Measurements from ENCODE around the gene SRD5A3.
"Not testable (repeated sequence)": the region's sequence is repeated elsewhere in the genome, so short reads cannot be mapped to it uniquely, and the experiment has no call there.

The SRD5A3 gene

DNA sequence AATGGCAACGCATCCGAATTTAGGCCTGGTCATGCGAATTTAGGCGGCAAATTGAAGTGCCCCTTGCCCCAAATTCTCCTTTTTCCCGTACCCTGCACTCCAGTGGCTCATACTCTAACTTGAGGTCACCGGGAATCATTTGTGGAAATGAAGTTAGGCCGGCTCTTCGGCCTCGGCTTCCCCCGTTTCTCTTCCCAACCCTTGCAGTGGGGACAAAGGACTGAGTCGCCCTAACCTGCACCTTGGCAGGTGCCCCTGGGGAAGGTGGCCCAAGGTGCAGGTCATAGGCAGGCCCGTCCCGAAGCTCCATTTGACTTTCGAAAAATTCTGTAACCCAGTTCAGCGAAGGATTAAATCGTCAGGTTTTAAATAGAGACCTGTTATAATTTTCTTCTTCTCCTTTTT is 811 bp downstream of the SRD5A3 start:
- no peak for DNase-seq (ENCODE audit: low spot score)

- DNase-seq (ENCODE audit: low spot score): no peak
Measured at GRCh38 chr4:55347610-55348228, 1.7 kb downstream of the SRD5A3 start.

DNA sequence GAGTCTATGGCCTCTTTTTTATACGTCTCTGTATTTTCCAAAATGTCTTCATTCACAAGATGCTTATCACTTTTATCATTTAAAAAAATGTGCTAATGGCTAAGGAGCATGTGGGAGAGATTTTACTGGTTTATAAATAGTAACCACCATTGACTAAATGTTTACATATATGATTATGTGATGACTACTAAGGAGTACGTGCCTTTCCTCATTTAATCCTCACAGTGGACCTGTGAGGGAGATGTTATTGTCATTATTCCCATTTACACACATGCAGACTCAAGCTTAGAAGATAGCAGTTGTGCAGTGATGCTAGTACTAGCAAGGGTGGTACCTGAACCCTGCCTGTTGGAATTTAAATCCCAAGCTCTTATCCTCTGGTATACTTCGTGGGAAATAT is 2.4 kb downstream of the SRD5A3 start:
- DNase-seq (ENCODE audit: low spot score): no peak

- not testable (repeated sequence) for DNase-seq (ENCODE audit: low spot score)
Measured at GRCh38 chr4:55350870-55351269, 4.8 kb downstream of the SRD5A3 start.

GRCh38 chr4:55351824-55352223 is 5.8 kb downstream of the SRD5A3 start:
- no peak for DNase-seq (ENCODE audit: low spot score)

DNA sequence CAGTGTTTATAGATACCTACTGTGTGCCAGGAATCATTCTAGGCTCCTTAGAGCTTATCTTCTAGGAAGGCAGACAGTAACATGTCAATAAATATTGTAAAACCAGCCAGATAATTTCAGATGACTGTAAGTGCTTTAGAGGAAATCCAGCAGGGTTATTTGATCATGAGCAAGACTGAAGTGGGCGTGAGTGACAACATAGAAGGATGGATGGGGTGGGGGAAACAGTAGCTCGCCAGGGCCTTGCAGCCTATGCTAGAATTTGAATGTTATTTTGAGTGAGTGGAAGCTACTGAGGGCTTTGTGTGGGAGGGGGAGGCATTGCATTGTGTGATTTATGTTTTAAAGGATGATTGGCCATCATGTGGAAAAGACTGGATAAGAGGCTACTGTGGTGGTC is 6.7 kb downstream of the SRD5A3 start:
- DNase-seq (ENCODE audit: low spot score): no peak

DNA sequence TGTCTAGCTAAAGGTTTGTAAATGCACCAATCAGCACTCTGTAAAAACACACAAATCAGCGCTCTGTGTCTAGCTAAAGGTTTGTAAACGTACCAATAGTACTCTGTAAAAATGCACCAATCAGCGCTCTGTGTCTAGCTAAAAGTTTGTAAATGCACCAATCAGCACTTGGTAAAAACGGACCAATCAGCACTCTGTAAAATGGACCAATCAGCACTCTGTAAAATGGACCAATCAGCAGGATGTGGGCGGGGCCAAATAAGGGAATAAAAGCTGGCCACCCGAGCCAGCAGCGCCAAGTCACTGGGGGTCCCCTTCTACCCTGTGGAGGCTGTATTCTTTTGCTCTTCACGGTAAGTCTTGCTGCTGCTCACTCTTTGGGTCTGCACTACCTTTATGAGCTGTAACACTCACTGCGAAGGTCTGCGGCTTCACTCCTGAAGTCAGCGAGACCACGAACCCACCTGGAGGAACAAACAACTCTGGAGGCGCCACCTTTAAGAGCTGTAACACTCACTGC is 7.2 kb downstream of the SRD5A3 start:
- DNase-seq (ENCODE audit: low spot score): not testable (repeated sequence)

DNA sequence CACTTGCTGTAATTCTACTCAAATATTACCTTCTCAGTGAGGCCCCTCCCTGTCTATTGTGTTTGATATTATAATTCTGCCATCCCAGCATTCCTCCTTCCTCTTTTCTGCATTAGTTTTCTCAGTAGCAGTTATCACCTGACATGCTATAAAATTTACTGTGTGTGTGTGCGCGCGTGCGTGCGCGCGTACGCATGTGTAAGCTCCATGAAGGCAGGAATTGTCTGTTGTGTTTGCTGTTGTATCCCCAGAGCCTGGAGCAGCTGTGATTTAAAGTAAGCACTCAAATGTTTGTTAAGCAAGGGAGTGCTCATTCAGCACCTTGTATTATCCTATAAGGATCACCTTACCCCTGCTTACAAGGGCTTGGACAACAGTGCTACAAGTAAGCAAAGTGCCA is 8.6 kb downstream of the SRD5A3 start:
- DNase-seq (ENCODE audit: low spot score): no peak

DNA sequence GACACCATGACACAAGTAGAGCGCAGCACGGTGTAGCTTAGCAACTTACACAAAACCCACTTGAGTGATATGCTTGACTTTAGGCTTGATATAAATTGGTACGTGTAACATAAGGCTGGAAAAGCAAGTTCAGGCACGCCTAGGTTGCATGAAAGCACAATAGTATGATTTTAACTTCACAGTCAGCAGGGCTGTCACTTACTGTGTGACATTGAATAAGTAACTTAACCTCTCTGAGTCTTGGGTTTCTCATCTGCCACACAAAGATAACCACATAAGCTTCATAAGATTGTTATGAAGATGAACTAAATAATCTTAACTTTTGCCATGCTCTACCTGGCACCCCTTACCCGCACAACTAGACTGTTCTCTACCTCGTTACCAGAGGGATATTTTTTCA is 9.5 kb downstream of the SRD5A3 start:
- no peak for DNase-seq (ENCODE audit: low spot score)

DNA sequence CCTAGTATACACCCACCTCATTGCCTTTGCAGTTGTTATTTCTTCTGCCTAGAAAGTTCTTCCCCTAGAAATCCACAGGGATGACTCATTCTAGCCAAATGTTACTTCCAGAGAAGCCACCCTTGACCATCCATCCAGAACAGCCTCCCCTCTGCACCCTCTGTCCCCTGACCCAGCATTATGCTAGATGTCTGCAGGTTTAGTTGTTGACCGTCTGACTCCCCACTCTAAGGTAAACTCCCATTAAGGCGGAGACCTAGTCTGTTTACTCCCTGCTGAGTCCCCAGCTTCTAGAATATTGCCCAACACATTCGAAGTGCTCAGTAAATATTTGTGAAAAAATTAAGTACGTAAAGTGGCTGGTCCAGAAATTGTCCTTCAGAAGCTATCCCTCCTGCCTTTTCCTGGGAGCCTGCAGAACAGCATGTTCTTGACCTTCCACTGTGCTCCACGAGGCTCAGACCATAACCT is 11.0 kb downstream of the SRD5A3 start:
- no peak for DNase-seq (ENCODE audit: low spot score)

DNA sequence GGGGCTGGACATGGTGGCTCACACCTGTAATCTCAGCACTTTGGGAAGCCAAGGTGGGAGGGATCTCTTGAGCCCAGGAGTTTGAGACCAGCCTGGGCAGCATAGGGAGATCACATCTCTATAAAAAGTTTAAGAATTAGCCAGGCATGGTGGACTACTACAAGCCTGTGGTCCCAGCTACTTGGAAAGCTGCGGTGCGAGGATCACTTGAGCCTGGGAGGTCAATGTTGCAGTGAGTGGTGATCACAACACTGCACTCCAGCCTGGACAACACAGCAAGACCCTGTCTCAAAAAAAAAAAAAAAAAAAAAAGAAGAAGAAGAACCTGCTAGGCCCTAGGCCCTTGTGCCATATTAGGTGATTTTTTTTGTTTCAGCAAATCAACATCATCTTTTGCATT is 12.2 kb downstream of the SRD5A3 start:
- DNase-seq (ENCODE audit: low spot score): no peak

GRCh38 chr4:55358668-55359067 is 12.6 kb downstream of the SRD5A3 start:
- peak; percentile 57 for DNase-seq (ENCODE audit: low spot score)

DNA sequence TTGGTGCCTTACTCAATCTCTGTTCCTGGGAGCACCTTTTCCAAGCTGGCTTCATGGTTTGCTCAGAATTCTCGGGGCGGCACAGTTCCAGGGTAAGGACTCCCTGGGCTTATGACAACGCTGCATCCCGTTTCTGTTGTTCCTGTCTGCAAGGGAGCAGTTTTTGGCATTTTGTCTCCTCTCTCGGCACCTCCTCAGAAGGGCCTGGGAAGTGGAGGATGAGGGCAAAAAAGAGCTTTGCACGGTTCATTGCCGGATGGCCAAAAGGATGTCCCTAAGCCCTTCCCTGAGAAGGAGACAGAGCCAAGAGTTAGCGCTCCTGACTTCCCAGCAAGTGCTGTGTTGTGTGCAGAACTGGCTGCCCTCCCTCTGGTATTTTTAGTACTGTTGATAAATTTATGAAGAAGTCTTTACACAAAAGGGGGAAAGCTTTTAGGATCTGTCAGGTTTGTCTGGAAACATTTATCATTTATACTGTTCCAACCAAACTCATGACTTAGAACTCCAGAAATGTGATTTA is 13.4 kb downstream of the SRD5A3 start:
- no peak for DNase-seq (ENCODE audit: low spot score)

GRCh38 chr4:55362938-55363337 is 16.9 kb downstream of the SRD5A3 start:
- not testable (repeated sequence) for DNase-seq (ENCODE audit: low spot score)

- DNase-seq (ENCODE audit: low spot score): no peak
Measured at GRCh38 chr4:55363691-55364351, 17.8 kb downstream of the SRD5A3 start.

DNA sequence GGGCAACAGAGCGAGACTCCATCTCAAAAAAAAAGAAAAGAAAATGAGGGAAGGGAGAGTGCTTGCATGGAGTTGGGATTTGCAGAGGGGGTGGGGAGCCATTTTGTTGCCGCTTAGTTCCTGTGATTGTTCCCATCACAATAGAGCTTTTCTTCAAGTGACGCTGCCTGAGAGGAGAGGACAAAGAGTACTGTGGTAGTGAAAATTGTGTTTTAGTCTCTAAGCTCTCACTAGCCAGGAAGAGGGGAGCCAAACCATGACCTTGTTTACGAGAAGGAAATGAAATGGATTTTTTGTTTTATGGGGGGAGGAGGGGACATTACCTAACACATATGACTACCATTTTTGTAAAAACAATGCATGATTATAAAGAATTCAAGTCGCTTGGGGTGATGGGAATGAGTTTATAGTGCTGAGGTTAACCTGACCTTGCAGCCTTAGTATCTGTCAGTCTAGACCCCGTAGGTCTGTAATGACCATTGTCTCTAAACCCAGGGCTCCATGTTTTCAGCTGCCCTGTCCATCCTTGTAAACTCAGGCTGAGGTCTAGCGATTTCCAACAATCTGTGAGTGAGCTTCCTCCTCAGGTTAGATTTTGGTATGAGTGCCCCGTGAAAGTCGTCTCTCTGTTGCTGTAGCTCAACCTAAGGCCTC is 18.8 kb downstream of the SRD5A3 start:
- peak; percentile 73 for DNase-seq (ENCODE audit: low spot score)

DNA sequence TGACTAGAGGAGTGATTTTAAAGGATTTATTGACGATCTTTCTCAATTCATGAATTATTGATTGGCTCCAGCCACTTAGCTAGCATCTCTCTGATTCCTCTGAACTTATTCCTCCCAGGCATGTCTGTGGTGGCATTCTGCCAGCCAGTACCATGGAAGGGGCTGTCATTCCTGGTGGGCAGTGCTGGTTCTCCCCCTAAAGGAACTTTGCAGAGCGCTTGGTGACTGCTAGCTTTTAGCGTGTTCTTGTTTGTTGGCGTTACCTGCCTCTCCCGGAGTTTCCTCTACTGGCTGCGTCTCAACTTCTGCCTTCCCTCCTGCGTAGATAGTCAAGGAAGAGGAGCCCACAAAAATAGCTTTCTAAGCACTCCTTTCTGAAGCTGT is 19.3 kb downstream of the SRD5A3 start:
- no peak for DNase-seq (ENCODE audit: low spot score)

- no peak for DNase-seq (ENCODE audit: low spot score)
Measured at GRCh38 chr4:55366621-55367020, 20.6 kb downstream of the SRD5A3 start.

DNA sequence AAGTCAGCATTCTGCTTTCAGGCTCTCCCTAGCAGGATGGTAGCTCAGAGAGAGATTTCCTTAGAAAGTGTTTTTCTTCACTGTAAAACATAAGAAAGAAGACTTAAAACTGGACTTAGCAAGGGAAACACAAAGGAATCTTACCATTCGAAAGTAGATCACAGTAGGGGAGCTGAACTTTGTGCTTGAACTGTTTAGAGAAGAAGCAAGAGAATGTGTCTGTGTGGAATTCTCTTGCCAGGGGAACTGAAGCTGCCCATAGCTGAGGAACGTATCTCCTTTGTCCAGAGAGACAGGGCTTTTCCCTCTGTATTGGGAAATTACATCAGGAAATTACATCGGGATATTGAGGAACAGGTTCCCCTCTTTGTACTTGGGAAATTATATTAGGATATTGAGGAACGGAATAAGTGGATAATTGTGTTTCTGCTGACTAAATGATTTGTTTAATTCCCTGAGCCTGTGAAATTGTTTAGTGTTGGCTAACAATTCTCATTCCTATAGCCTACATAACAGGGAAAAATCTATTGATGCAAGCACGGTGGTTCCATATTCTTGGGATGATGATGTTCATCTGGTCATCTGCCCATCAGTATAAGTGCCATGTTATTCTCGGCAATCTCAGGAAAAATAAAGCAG is 21.2 kb downstream of the SRD5A3 start:
- no peak for DNase-seq (ENCODE audit: low spot score)

DNA sequence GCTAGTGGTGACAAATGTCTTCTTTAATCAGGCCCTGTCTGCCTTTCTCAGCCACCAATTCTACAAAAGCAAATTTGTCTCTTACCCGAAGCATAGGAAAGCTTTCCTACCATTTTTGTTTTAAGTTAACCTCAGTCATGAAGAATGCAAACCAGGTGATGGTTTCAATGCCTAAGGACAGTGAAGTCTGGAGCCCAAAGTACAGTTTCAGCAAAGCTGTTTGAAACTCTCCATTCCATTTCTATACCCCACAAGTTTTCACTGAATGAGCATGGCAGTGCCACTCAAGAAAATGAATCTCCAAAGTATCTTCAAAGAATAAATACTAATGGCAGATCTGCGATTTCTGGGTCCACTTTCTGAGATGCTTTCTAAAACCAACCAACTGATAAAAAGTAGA is 23.9 kb downstream of the SRD5A3 start:
- no peak for DNase-seq (ENCODE audit: low spot score)

DNA sequence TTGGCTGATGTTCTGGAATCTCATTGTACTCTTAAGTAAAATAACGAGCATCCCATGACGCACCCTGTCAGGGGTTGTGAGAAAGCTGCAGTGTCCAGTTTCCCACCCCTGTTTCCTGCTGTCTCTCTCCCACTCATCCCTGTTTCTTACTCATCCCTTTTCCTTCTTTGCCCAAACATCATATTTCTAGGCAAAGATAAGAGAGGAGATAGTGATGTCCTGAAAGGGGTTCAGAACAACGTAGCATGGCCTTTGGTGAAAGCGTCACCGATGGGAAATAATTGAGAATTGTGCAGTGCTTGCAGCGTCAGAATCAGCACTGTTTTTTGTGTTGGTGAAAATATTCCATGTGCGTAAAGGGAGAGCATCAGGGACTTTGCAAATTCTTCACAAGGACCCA is 26.2 kb downstream of the SRD5A3 start:
- no peak for DNase-seq (ENCODE audit: low spot score)

DNA sequence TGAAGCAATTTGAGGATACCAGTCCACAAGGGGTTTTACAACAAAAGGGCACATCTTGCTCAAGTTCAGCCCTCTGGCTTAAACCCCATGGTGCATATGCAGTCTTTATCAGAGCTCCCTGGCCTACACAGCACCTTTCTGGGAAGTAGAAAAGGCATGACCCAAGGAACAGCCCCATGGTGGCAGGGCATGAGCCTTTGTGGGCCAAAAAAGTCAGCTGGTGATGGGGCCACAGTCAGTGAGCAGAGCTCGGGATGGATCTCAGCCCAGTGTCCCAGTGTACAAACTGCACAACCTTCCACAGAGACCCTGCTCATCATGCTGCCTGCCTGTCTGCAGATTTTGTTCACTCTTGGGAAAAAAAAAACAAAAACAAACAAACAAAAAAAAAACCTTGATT is 27.4 kb downstream of the SRD5A3 start:
- DNase-seq (ENCODE audit: low spot score): no peak

DNA sequence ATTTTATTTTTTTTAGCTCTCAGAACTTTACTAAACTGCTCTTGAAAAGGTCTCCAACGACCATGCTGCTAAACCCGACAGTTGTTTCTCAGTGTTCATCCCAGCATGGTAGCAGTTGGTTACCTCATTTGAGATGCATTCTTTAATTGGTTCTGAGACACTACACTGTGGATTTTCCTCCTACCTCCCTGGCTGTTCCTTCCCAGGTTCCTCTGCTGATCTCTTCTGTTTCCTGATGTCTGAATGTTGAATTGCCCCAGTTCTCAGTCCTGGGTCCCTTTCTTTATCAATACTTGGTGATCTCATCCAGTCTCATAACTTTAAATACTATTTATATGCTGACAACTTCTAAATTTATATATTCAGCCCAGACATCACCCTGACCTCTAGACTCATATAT is 30.7 kb downstream of the SRD5A3 start:
- no peak for DNase-seq (ENCODE audit: low spot score)
